ENCODE results near the gene APCDD1. TPM values are rescaled to one million over a fixed set of nuclear protein-coding genes. Genes with fewer than 3 reads are reported as not detected.

The APCDD1 gene
- total and polyA plus RNA-seq, 10 donors: 0.93 to 11.8 (median 5.6) TPM

- Histone ChIP-seq H3K27ac (no peak overlapping the region), H3K4me1 (no peaks in the 10 kb centered on the region), H3K4me3 (no peak overlapping the region), H3K36me3 (no peaks in the 10 kb centered on the region), H3K27me3 (replicated peaks in 1 of 7) (no peaks in the 10 kb centered on the region), H3K9me3 (no peaks in the 10 kb centered on the region)
- DNase-seq: no peak
- TF ChIP-seq POLR2AphosphoS5 (IDR thresholded peaks at IDR 0.05): no peak
- TF ChIP-seq POLR2A (IDR thresholded peaks at IDR 0.05): no peak
- TF ChIP-seq, protein P1, sequence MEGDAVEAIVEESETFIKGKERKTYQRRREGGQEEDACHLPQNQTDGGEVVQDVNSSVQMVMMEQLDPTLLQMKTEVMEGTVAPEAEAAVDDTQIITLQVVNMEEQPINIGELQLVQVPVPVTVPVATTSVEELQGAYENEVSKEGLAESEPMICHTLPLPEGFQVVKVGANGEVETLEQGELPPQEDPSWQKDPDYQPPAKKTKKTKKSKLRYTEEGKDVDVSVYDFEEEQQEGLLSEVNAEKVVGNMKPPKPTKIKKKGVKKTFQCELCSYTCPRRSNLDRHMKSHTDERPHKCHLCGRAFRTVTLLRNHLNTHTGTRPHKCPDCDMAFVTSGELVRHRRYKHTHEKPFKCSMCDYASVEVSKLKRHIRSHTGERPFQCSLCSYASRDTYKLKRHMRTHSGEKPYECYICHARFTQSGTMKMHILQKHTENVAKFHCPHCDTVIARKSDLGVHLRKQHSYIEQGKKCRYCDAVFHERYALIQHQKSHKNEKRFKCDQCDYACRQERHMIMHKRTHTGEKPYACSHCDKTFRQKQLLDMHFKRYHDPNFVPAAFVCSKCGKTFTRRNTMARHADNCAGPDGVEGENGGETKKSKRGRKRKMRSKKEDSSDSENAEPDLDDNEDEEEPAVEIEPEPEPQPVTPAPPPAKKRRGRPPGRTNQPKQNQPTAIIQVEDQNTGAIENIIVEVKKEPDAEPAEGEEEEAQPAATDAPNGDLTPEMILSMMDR (IDR thresholded peaks at IDR 0.05 in 8 of 11, conservative IDR thresholded peaks at IDR 0.05 in 3 of 11): peak in 1 of 11 experiments; percentile 50
- intact Hi-C loops (cut with DNase I; ENCODE audit: low total_unique reads): no loop called here
These were observed 16.6 kb upstream of the APCDD1 start for GRCh38 chr18:10437837-10438236.

DNA sequence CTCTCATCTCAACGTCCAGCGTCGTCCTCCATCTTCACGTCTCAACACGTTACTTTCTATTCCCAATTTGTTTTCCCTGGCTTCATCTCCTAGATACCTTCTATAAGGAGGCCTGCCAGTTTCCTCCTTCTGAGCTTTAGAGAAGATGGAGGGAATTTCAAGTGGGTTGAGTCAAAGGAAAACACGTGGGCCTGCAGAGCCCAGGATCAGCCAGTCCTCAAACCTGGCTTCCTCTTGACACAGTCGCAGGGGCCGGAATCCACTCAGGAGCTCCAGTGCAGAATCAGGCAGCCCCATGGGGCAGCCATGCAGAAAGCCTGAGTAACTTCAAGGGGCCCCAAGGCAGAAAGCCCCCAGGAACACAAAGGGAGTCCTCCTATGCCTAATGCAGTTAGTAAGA, 14.5 kb upstream of the APCDD1 start:
- Histone ChIP-seq H3K4me1 (no peaks in the 10 kb centered on the region), H3K36me3 (no peaks in the 10 kb centered on the region), H3K27ac (no peak overlapping the region), H3K27me3 (replicated peaks in 1 of 7) (peaks cover 0 to 3% (median 0%) of the 10 kb centered on the region in 7 donors), H3K9me3 (no peaks in the 10 kb centered on the region), H3K4me3 (no peak overlapping the region)
- DNase-seq: no peak
- TF ChIP-seq POLR2AphosphoS5 (IDR thresholded peaks at IDR 0.05): no peak
- TF ChIP-seq, protein P1 (IDR thresholded peaks at IDR 0.05 in 8 of 11, conservative IDR thresholded peaks at IDR 0.05 in 3 of 11): no peak
- no peak for TF ChIP-seq POLR2A (IDR thresholded peaks at IDR 0.05)
- WGBS, 5 donors: 86 to 93% (median 92%) methylated on average over 8 of the region's 8 CpGs
- intact Hi-C loops (cut with DNase I; ENCODE audit: low total_unique reads): no loop called here

DNA sequence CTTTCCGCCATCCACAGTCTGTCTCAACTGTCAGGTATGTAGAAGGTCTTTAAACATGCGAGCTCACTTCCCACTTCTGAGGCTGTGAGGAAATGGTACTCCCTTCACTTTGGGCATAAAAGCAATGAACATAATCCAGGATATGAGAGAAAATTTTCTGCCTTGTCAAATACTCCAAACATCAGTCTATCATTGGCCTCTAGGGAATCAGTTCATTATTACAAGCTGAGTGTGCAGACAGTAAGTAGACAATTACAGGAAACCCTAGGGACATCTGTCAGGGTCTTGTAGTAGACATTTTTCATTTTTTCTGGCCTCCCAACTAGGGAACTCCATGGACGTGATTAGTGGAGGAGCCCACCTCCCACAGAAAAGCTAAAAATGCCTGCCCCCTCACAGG, 13.6 kb upstream of the APCDD1 start:
- H3K9me3 ChIP-seq: no peaks in the 10 kb centered on the region
- DNase-seq: no peak
- H3K27ac ChIP-seq: no peak overlapping the region
- intact Hi-C loops (cut with DNase I; ENCODE audit: low total_unique reads): no loop called here
- H3K4me3 ChIP-seq: no peak overlapping the region
- H3K36me3 ChIP-seq: no peaks in the 10 kb centered on the region
- H3K4me1 ChIP-seq: no peaks in the 10 kb centered on the region
- WGBS, 5 donors: 68 to 87% (median 70%) methylated on average over 3 of the region's 3 CpGs
- TF ChIP-seq POLR2A (IDR thresholded peaks at IDR 0.05): no peak
- TF ChIP-seq, protein P1 (IDR thresholded peaks at IDR 0.05 in 8 of 11, conservative IDR thresholded peaks at IDR 0.05 in 3 of 11): no peak
- TF ChIP-seq POLR2AphosphoS5 (IDR thresholded peaks at IDR 0.05): no peak
- peaks cover 0 to 4% (median 0%) of the 10 kb centered on the region in 7 donors for H3K27me3 ChIP-seq (replicated peaks in 1 of 7)

DNA sequence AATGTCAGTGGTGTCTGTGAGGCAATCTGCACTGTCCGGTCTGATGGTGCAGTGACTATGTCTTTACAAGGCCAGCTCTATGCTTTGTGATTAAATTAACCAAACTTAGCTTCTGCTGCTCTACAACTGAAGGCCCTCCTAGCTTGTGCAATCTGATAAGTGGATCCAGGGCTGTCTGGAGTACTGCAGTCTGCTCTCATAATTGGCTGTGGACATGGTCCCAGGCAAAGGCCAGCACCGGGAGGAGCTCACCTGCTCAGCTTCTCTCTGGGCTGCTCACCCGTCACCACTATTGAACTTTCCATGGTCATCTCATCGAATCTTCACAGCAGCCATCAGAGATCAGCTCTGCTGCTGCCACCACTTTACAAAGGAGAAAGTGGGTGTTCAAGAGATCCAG, 13.0 kb upstream of the APCDD1 start:
- Histone ChIP-seq H3K4me1 (no peaks in the 10 kb centered on the region), H3K4me3 (no peak overlapping the region), H3K9me3 (no peaks in the 10 kb centered on the region), H3K27ac (no peak overlapping the region), H3K27me3 (replicated peaks in 1 of 7) (peaks cover 0 to 4% (median 0%) of the 10 kb centered on the region in 7 donors), H3K36me3 (no peaks in the 10 kb centered on the region)
- no peak for DNase-seq
- intact Hi-C loops (cut with DNase I; ENCODE audit: low total_unique reads): no loop called here
- WGBS, 5 donors: 87 to 95% (median 92%) methylated on average over 4 of the region's 4 CpGs
- no peak for TF ChIP-seq POLR2AphosphoS5 (IDR thresholded peaks at IDR 0.05)
- TF ChIP-seq, protein P1 (IDR thresholded peaks at IDR 0.05 in 8 of 11, conservative IDR thresholded peaks at IDR 0.05 in 3 of 11): no peak
- TF ChIP-seq POLR2A (IDR thresholded peaks at IDR 0.05): no peak

All from spleen (tissue), 11 donors.